ENCODE measurements around the gene TCEA2.

TCEA2 gene

DNA sequence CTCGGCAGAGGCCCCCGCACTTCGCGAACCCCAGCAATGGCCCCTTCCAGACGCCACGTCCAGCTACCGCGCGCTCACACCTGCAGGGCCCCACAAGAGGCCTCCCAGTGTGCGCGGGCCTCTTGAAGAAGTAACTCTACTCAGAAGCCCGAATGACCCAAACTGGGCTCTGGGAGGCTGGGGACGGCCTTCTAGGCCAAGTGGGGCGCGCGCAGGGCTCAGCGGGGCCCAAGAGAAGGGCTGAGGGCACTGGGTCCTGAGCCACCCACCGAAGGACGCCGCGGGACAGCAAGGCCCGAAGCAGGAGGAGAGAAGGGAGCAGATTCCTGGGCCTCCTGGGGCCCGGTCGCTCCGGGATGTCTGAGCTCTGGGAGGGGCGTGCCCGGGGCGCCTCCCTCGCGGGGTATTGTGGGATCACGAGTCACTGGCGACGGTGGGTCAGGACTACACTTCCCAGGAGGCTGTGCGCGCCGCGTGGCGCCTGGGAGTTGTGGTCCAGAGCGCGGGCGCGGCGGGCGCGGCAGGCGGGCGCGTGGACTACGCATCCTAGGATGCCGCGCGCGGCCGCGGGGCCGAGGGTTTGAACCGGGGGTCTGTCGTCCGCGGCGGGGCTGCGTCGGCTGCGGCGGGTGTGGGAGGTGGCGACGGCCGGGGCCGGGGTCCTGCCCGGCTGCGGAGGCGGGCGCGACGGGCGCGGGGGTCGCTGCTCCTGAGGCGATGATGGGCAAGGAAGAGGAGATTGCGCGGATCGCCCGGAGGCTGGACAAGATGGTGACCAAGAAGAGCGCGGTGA, at the start of gene TCEA2:
TSS of gene TCEA2 (plus strand) at position 603 of the 793 bp plus-strand sequence. CDS start at position 718, 115 bp downstream.
- FAIRE-seq: no peak
- peak; percentile 100 for DNase-seq (ENCODE audit: insufficient read length, low spot score)

DNA sequence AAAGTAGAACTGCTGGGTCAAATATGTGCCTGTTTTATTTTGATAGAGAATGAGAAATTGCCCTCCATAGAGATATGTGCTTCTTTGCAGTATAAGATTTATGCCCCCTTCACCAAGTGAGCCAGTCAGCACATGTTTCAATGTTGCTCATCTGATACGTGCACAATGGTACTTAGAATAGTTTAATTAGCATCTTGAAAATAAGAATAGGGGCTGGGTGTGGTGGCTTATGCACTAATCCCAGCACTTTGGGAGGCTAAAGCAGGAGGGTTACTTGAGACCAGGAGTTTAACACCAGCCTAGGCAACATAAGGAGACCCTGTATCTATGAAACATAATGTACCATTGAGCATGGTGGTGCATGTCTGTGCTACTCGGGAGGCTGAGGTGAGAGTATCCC, 47.4 kb upstream of the TCEA2 start:
- TF ChIP-seq CTCF (IDR thresholded peaks at IDR 0.05; ENCODE audit: insufficient read depth, missing control alignments): no peak
- FAIRE-seq (no peak), DNase-seq (ENCODE audit: insufficient read length, low spot score) (no peak)

More for the DNA sequence above, at the start of gene TCEA2:
- TF ChIP-seq CTCF (IDR thresholded peaks at IDR 0.05; ENCODE audit: insufficient read depth, missing control alignments): no peak

GRCh38 chr20:64021124-64021975, 41.6 kb upstream of the TCEA2 start:
- FAIRE-seq (no peak), DNase-seq (ENCODE audit: insufficient read length, low spot score) (no peak)
- TF ChIP-seq CTCF (IDR thresholded peaks at IDR 0.05; ENCODE audit: insufficient read depth, missing control alignments): no peak

- no peak for DNase-seq (ENCODE audit: insufficient read length, low spot score)
- no peak for TF ChIP-seq CTCF (IDR thresholded peaks at IDR 0.05; ENCODE audit: insufficient read depth, missing control alignments)
- FAIRE-seq: no peak
Observed at GRCh38 chr20:64022671-64023360, 40.2 kb upstream of the TCEA2 start.

DNA sequence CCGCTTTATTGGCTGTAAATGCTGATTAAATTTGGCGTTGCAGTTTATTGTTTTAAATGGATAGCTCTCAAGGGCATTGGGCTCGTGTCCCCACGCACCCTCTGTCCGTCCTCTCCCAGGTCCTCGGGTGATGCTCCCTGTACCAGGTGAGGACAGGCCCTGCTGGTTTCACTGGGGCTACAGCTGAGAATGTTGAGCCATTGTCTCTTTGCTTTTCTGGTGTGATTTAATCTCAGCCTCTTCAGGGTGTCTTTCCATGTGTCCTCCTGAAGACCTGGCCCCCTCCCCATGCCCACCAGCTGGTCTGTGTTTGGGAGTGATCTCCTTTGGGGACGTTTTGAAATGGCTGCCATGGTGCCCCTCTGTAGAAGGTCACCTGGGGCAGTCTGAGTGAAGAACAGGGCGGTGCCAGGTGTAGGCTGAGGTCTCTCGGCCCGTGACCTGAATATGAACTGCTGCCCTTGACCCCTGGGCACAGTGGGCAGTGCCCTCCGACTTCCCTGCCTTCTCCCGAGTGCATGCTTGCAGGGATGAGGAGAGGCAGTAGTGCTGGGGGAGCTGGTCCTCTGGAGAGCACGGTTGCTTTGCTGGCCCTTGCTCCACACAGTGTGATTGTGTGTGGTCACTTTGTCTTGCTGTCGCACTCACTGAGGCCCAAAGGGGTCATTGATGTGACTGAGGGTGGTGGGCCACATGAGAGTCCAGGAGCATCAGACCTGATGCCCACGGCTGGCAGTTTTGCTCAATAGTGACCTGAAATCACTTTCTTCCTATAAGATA, 39.4 kb upstream of the TCEA2 start:
- no peak for TF ChIP-seq CTCF (IDR thresholded peaks at IDR 0.05; ENCODE audit: insufficient read depth, missing control alignments)
- FAIRE-seq (no peak), DNase-seq (ENCODE audit: insufficient read length, low spot score) (no peak)

GRCh38 chr20:64024141-64024990, 38.6 kb upstream of the TCEA2 start:
- no peak for FAIRE-seq
- no peak for DNase-seq (ENCODE audit: insufficient read length, low spot score)
- TF ChIP-seq CTCF (IDR thresholded peaks at IDR 0.05; ENCODE audit: insufficient read depth, missing control alignments): no peak

All from D721Med (cell line).